Stimulated activated CD8-positive, alpha-beta memory T cell treated with anti-CD3 and anti-CD28 coated beads, Interleukin-15, amount 100 ng/mL, for 48 hours (primary cell): Measurements from ENCODE around the gene EXT2.

Source experiments
- DNase-seq, 2 donors: peaks; one replicate each; pipeline ENCODE4 v3.0.0-alpha.2; 2020; ENCODE audit warnings: low read depth in 2 of 2

The EXT2 gene

GRCh38 chr11:44095506-44096359, at the start of gene EXT2:
EXT2 (plus strand) TSS chr11:44095678; CDS start chr11:44107713, 12,035 bp downstream.
- DNase-seq, result peak; percentile 77 to 78

GRCh38 chr11:44046182-44046581, 49.3 kb upstream of the EXT2 start:
- DNase-seq, result no peak

GRCh38 chr11:44047298-44047697, 48.2 kb upstream of the EXT2 start:
- DNase-seq, result no peak

- no peak for DNase-seq
Observed at GRCh38 chr11:44047931-44048431, 47.5 kb upstream of the EXT2 start, which contains the start of gene ACCSL. ACCSL (plus strand) TSS chr11:44047981; CDS start chr11:44048037, 56 bp downstream.

- DNase-seq, result no peak
Observed at GRCh38 chr11:44049832-44050231, 45.6 kb upstream of the EXT2 start.

- DNase-seq, result no peak
Observed at GRCh38 chr11:44051171-44051570, 44.3 kb upstream of the EXT2 start.

- DNase-seq, result no peak
Observed at GRCh38 chr11:44057340-44057739, 38.1 kb upstream of the EXT2 start.

- no peak for DNase-seq
Observed at GRCh38 chr11:44058275-44058674, 37.2 kb upstream of the EXT2 start.

- no peak for DNase-seq
Observed at GRCh38 chr11:44065161-44065661, 30.3 kb upstream of the EXT2 start.

- DNase-seq, result peak; percentile 80
Observed at GRCh38 chr11:44065841-44066731, 29.4 kb upstream of the EXT2 start, which contains the start of gene ACCS. ACCS (plus strand) TSS chr11:44066270; CDS start chr11:44067628, 1,358 bp downstream.

- no peak for DNase-seq
Observed at GRCh38 chr11:44066732-44067141, 28.7 kb upstream of the EXT2 start.

- no peak for DNase-seq
Observed at GRCh38 chr11:44067266-44067665, 28.2 kb upstream of the EXT2 start.

GRCh38 chr11:44068180-44068579, 27.3 kb upstream of the EXT2 start:
- no peak for DNase-seq

- DNase-seq, result no peak
Observed at GRCh38 chr11:44071157-44071556, 24.3 kb upstream of the EXT2 start.

GRCh38 chr11:44072757-44073658, 22.5 kb upstream of the EXT2 start:
- DNase-seq, result no peak

GRCh38 chr11:44078794-44079193, 16.7 kb upstream of the EXT2 start:
- DNase-seq, result no peak

- no peak for DNase-seq
Observed at GRCh38 chr11:44079376-44079775, 16.1 kb upstream of the EXT2 start.

GRCh38 chr11:44080951-44081350, 14.5 kb upstream of the EXT2 start:
- no peak for DNase-seq

- no peak for DNase-seq
Observed at GRCh38 chr11:44082645-44083044, 12.8 kb upstream of the EXT2 start.

- DNase-seq, result no peak
Observed at GRCh38 chr11:44083433-44083832, 12.0 kb upstream of the EXT2 start.

GRCh38 chr11:44083906-44084305, 11.6 kb upstream of the EXT2 start:
- DNase-seq, result no peak
